T1000 (cell line): Measurements from ENCODE around the gene UNKL.

ENCODE experiments used
- DNase-seq: peaks from one replicate; lab custom pipeline; 2025; ENCODE audit warnings: mixed read lengths; lab: John Stamatoyannopoulos, UW

Gene UNKL

GRCh38 chr16:1431497-1432270 lies 17.2 kb upstream of the UNKL start:
- no peak for DNase-seq

- no peak for DNase-seq
Measured at GRCh38 chr16:1430759-1431496, 16.4 kb upstream of the UNKL start, which contains the start of gene PERCC1. PERCC1 (plus strand) TSS chr16:1431078; CDS start chr16:1432594, 1,516 bp downstream.

DNA sequence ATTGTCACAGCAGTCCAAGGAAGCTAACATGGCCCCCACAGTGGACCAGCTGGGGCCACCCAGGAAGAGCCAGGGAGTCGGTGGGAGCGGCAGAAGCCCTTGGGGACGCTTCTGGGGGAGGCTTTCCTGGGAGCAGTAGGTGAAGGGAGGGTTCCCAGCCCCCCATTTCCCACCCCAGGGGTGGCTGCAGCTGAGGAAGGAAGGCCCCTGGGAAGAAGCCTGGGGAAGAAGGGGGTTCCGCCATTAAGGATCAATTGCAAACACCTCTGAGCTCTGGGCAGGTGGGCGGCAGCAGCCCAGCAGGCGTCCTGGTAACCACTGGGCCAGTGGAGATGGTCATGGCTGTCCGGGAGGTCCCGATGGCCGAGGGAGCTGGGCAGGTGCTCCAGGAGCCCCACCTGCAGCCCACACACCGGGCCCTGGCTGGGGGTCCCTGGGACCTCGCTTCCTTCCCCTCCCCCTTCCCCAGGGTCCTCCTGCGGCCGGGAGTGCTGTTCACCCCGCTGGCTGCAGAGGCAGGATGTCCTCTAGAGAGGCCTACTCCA lies 15.8 kb upstream of the UNKL start:
- no peak for DNase-seq

GRCh38 chr16:1429631-1430030 lies 15.1 kb upstream of the UNKL start:
- no peak for DNase-seq

- no peak for DNase-seq
Measured at GRCh38 chr16:1429012-1429411, 14.5 kb upstream of the UNKL start.

DNA sequence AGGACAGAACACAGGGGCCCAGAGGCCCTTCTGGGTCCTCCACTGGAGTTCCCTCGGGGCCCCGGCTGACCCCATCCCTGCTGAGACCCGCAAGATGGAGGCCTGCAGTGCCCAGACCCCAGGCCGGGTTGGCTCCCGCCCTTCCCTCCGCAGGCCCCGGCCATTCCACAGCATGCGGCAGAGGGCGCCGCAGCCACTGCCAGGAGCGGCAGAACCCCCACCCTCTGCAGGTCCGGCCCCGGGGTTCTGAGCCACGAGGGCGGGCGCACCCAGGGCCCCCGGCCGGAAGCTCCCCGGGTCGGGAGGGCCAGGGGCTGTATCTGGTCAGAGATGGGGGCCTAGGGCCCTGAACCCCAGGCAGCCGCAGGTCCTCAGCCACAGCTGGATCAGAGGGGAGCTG lies 14.0 kb upstream of the UNKL start:
- DNase-seq, result no peak

DNA sequence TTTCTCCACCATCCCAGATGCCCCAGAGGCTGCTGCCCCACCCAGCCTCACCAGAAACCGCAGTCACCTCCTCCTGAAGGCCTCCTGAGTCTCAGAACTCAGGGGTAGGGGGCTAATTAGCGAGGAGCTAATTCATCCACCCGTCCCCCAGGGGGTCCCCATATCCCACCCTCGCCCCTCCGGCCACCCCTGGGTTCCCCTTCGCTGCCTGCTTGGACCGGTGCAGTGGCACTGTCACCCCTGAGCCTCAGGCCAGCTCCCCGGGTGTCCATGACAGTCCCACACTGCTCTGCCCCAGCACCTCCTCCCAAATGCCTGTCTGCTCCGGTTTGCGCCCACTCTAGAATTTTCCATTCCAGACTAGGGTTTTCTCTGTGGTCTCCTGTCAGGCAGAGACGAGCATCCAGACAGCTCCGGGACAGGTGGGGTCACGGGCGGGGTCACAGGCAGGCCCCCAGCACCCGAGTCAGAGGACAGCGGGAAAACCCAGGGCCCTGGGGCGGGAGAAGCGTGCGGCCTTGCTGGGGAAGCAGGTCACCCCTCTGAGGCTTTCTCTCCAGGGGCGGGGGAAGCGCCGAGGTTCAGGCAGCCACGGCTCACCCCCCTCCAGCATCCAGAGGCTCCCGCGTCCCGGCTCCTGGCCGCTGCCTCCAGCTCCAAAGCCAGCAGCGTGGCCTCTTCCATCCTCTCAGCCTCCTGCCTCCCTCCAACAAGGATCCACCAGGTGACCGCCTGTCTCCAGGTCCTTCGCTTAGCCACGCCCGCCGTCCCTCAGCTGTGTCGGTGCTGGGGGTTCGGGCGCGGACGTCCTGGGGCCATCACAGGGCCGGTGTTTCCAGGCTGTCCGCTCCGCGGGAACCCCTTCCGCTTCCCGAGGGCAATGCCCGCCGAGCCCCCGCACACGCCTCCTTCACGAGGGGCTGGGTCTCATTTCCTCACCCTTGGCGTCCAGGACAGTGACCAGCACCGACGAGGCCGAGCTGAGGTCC lies 13.3 kb upstream of the UNKL start:
- DNase-seq, result no peak

GRCh38 chr16:1426734-1427471 lies 12.4 kb upstream of the UNKL start:
- DNase-seq, result no peak

- DNase-seq, result no peak
Measured at GRCh38 chr16:1425616-1426370, 11.3 kb upstream of the UNKL start.

- no peak for DNase-seq
Measured at GRCh38 chr16:1424028-1424427, 9.5 kb upstream of the UNKL start.

DNA sequence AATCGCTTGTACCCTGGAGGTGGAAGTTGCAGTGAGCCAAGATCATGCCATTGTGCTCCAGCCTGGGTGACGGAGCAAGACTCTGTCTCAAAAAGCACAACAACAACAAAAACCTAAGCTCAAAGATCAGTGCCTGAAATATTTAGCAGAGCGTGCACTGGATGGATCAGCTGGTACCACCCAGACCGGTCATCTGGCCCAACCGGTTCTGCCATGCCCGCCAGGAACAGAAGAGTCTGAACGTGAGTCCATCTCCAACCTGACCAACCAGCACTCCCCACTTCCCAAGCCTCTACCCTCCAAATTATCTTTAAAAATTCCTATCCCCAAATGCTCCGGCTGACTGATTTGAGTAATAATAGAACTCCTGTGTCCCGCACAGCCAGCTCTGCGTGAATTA lies 7.6 kb upstream of the UNKL start:
- no peak for DNase-seq

GRCh38 chr16:1420111-1420539 lies 5.6 kb upstream of the UNKL start:
- no peak for DNase-seq

DNA sequence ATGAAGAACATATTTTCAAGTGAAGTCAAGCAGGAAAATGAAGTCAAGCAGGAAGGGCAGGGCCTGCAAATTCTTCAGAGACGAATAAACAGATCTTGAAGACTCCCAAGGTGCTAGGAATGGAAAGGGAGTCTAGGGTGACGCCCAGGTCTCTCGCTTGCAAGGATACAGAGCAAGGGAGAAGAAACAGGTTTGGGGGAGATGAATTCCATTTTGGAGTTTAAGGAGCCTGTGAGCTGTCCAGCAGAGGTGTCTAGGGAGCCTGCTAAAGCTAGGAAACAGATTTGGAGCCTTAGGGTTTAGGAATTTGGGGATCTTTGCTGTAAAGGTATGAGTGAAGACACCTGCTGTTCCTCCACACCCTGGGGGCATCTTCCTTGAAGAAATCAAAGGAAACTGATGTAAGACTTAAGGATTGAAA lies 2.0 kb upstream of the UNKL start:
- DNase-seq, result no peak

DNA sequence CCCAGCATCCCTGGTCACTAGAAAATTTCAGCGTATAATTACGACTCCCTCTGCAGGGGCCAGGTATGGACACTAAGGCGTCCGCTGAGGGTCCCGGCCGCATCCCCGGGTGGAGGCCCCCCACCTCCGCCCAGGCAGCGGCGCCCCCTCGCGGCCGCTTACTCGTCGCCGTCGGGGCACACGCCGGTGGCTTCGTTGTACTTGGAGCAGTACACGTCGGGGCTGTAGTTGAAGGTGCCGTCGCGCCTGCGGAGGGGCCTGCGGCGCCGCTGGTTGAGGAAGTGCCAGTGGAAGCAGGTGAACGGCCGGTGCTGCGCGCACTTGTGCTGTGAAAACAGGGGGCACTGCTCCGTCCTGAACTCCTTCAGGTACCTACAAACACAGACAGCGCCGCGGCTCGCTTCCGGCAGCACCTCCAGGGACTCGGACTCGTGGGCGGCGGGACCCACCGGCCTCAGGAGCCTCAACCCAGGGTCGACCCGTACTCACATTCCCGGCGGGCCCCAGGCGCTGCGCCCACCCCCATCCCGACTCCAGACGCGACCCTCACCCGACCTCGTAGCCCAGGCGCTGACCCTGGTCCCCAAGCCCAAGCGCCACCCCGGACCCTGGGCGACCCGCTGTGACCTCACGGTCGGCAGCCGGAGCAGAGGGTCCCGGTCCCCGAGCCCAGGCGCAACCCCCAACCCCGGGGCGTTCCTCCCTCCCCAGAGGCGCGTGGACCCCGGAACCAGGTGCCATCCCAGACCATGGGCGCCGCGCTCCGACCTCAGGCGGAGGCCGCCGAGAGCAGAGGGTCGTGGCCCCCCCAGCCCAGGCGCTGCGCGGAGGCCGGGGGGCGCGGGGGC lies 596 bp downstream of the UNKL start:
- no peak for DNase-seq

GRCh38 chr16:1412847-1413246 lies 1.7 kb downstream of the UNKL start:
- no peak for DNase-seq

DNA sequence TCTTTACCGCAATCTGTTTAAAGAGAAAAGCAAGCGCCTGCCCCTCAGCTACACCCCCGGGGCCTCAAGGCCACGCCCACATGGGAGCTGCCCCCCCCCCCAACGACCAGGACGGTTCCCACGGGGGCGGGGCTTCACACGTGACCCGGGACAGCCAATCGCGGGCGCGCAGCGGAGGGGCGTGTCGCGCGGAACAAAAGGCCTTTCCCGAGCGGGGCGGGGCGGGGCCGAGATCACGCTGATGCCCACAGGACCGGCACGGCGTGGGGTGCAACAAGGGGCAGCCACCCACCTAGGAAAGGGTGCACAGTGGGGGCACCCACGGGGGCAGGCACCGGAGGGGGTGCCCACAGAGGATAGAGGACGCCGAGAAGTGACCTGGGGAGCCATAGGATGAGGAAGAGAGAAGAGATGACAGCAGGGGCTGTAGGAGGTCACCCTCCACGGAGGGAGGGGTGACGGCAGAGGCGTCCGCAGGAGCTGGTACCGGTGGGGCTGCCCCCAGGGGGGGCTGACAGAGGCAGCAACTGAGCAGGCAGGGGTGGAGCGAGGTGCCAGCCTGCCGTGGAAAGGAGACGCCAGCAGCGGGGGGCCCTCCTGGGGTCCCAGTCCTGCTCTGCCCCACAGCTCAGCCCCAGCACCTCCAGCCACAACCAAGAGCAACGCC lies 6.2 kb downstream of the UNKL start:
- DNase-seq, result peak; percentile 93

DNA sequence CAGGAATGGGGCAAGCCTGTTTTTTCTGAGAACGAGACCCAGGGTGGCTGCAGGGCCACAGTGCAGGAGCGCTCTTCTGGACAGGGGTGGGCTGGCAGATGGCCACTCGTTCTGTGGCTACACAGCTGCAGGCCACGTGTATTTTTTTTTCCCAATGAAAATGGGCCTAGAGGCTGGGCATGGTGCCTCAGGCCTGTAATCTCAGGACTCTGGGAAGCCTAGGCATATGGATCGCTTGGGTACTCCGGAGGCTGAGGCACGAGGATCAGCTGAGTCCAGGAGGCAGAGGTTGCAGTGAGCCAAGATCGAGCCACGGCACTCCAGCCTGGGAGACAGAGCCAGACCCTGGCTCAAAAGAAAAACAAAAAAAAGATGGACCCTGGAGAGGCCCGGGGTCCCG lies 6.8 kb downstream of the UNKL start:
- no peak for DNase-seq

DNA sequence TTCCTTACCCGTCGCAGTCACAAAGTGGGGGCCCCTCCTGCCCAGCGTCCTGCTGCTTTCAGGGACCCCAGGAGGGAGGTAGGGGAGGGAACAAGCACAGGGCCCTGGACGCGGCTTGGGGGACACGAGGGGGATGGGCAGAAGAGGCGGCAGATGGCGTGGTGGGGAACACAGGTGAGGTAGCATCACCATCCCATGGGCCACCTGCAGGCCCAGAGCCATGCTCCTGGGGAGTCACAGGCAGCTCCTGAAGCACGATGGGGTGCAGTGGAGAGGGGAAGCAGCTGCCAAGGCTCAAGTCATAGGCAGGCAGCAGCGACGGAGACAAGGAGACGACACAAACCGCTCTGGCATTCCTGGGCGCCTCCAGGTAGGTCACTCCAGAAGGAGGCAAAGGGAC lies 10.8 kb downstream of the UNKL start:
- DNase-seq, result no peak

DNA sequence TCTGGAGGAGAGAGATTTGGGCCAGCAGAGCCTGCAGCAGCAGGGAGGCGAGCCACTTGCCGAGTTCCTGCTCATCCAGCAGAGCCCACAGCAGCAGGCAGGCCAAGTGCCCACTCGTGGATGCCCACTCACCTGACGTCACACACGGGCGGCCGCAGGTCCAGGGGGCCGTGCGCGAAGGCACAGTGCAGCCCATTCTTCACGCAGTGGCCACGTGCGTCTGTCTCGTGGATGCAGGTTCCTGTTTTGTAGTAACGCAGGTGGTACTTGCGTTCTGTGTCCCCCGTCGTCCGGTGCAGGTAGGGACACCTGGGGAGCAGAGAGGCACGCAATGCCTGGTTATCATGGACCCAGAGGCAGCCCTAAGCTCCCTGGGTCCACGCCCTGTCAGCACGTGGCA lies 11.5 kb downstream of the UNKL start:
- DNase-seq, result no peak
